ENCODE data around the gene EHD2. TPM values are rescaled to one million over a fixed set of nuclear protein-coding genes. Genes with fewer than 3 reads are reported as not detected.

The EHD2 gene
- total and polyA plus RNA-seq, 2 of the 13 experiments (the other 11 are each of a cell fraction or from before 2014, with no cell fraction given) = 0.09 to 0.28 TPM

- no peak for TF ChIP-seq ZNF20 (CRISPR knock-in tag; IDR thresholded peaks at IDR 0.05)
- TF ChIP-seq ZNF556 (CRISPR knock-in tag; IDR thresholded peaks at IDR 0.05; ENCODE audit: borderline replicate concordance) = no peak
- no peak for TF ChIP-seq ZKSCAN8 (CRISPR knock-in tag; IDR thresholded peaks at IDR 0.05; ENCODE audit: borderline replicate concordance)
- no peak for TF ChIP-seq ZNF552 (CRISPR knock-in tag; IDR thresholded peaks at IDR 0.05; ENCODE audit: borderline replicate concordance)
- no peak for TF ChIP-seq SMC3 (IDR thresholded peaks at IDR 0.05; ENCODE audit: low read length)
- 0 out of 2 replicates have a peak, but pooled peaks have one; percentile 34 for TF ChIP-seq HNRNPL (IDR thresholded peaks at IDR 0.05; ENCODE audit: low read depth, low read length)
- no peak for TF ChIP-seq NPAS2 (CRISPR knock-in tag; IDR thresholded peaks at IDR 0.05; ENCODE audit: borderline replicate concordance)
- no peak for TF ChIP-seq IRF1 (CRISPR knock-in tag; IDR thresholded peaks at IDR 0.05; ENCODE audit: low read depth)
These were observed 19.7 kb upstream of the EHD2 start (continued) for GRCh38 chr19:47693489-47693888.

GRCh38 chr19:47693903-47694302, 19.3 kb upstream of the EHD2 start:
- BruUV-seq (replicated peaks) = no TSS peak
- Histone ChIP-seq H3K9ac (ENCODE audit: insufficient read depth, low read depth, low read length) (no peak overlapping the region), H3K27ac (ENCODE audit: extremely low read length, insufficient read depth, low read length) (no peak overlapping the region), H3K9me3 (ENCODE audit: low read length) (no peaks in the 10 kb centered on the region), H3K36me3 (replicated peaks in 1 of 2; ENCODE audit: control insufficient read depth in 1 of 2, insufficient read depth in 2 of 2, low read length in 2 of 2) (peaks cover 0 to 1% of the 10 kb centered on the region in 2 experiments; a peak in 1 of 5 replicates), H3K79me2 (ENCODE audit: insufficient read depth, low read length) (no peaks in the 10 kb centered on the region), H3K4me3 (replicated peaks in 1 of 3; ENCODE audit: insufficient read depth in 1 of 3, low read depth in 2 of 3, low read length in 3 of 3) (no peak overlapping the region), H4K20me1 (ENCODE audit: insufficient read depth, low read length) (no peaks in the 10 kb centered on the region), H2AFZ (ENCODE audit: low read length) (no peak overlapping the region), H3K4me2 (ENCODE audit: low read depth, low read length) (no peak overlapping the region), H3K27me3 (ENCODE audit: control insufficient read depth in 1 of 2, insufficient read depth in 2 of 2, low read length in 2 of 2) (no peaks in the 10 kb centered on the region), H3K4me1 (ENCODE audit: insufficient read depth, low read length) (peaks cover 4% of the 10 kb centered on the region; the same call in 1 of the 2 replicates)
- FAIRE-seq (no peak), DNase-seq (ENCODE audit: low spot score) (no peak), ATAC-seq (no peak)
- WGBS (ENCODE audit: low lambda C conversion rate) = 98% methylated on average over 14 of the region's 14 CpGs
- intact Hi-C loops (cut with micrococcal nuclease; ENCODE audit: unreplicated experiment) = no loop called here
- POLR2A ChIA-PET = no interaction called here
- CTCF ChIA-PET (ENCODE audit: low intra/inter-chr PET ratio, low total read pairs) = no interaction called here
- in situ Hi-C loops (cut with HindIII; ENCODE audit: extremely low pct_ligation_motif_present, low pct_unique_long_range_greater_than_20kb) = loop anchor here (10.0 kb wide), 1 partner anchor 89 kb away; the partner anchor contains the start of gene BICRA
- no peak for TF ChIP-seq CEBPZ (IDR thresholded peaks at IDR 0.05; ENCODE audit: low read length)
- TF ChIP-seq RAD21 (CRISPR knock-in tag; IDR thresholded peaks at IDR 0.05) = no peak
- no peak for TF ChIP-seq YEATS4 (CRISPR knock-in tag; IDR thresholded peaks at IDR 0.05; ENCODE audit: borderline replicate concordance)
- no peak for TF ChIP-seq JUND (CRISPR knock-in tag; IDR thresholded peaks at IDR 0.05)
- no peak for TF ChIP-seq ZMAT5 (CRISPR knock-in tag; IDR thresholded peaks at IDR 0.05; ENCODE audit: borderline replicate concordance, low read depth)
- TF ChIP-seq ZNF703 (CRISPR knock-in tag; IDR thresholded peaks at IDR 0.05; ENCODE audit: borderline replicate concordance) = no peak
- no peak for TF ChIP-seq ZFYVE20 (CRISPR knock-in tag; IDR thresholded peaks at IDR 0.05; ENCODE audit: borderline replicate concordance, low read depth)
- no peak for TF ChIP-seq PRDM10 (CRISPR knock-in tag; IDR thresholded peaks at IDR 0.05; ENCODE audit: low read depth)

Data from HepG2 (cell line).